NT2/D1 (cell line): ENCODE results near the gene SLC39A5.

Experiments used
- SUZ12 ChIP-seq: IDR thresholded peaks from 2 replicates; pipeline ENCODE4 v1.6.1; 2011; ENCODE audit not compliant: insufficient read length, insufficient read depth; ENCODE audit errors: extremely low read depth
- YY1 ChIP-seq: IDR thresholded peaks from 2 replicates; pipeline ENCODE4 v1.6.1; 2011; ENCODE audit not compliant: insufficient read length, insufficient read depth
- ZNF274 ChIP-seq: IDR thresholded peaks from 2 replicates; pipeline ENCODE4 v1.6.1; 2011; ENCODE audit warnings: mild to moderate bottlenecking, low read depth, low read length

GRCh38 chr12:56258820-56259183 lies 29.0 kb downstream of the SLC39A5 start:
- no peak for TF ChIP-seq YY1
- no peak for TF ChIP-seq ZNF274
- no peak for TF ChIP-seq SUZ12
